Body of pancreas (tissue), 4 donors: ENCODE results near the gene PRDM15. TPM values are rescaled to one million over a fixed set of nuclear protein-coding genes. Genes with fewer than 3 reads are reported as not detected.

Experiments
- ATAC-seq: fragments of 150-250 bp; one replicate; pipeline ENCODE4 v1.9.1; 2016
- DNase-seq, 4 donors: peaks; one replicate each; pipeline ENCODE4 v3.0.0-alpha.2; 2019
- H3K27ac ChIP-seq, 4 donors: fragments of 200-600 bp; sonication (generic); 1 replicate in 3 of 4; 2 replicates in 1 of 4; pipeline versions ENCODE4 v1.5.1 to v1.6.1; 2016 to 2019; ENCODE audit warnings: mild to moderate bottlenecking in 1 of 4, mixed read lengths in 1 of 4, moderate library complexity in 1 of 4
- H3K27me3 ChIP-seq, 2 donors: fragments of 200-600 bp; sonication (generic); one replicate each; pipeline ENCODE4 v1.6.0; 2016; ENCODE audit warnings: mild to moderate bottlenecking in 1 of 2
- H3K36me3 ChIP-seq, 2 donors: fragments of 200-600 bp; sonication (generic); replicated peaks in 1 of 2; 2 replicates each; pipeline ENCODE4 v1.5.1; 2016; ENCODE audit warnings: low read depth in 2 of 2; ENCODE audit not compliant: insufficient read depth in 1 of 2
- H3K4me1 ChIP-seq: fragments of 200-600 bp; sonication (generic); one replicate; pipeline ENCODE4 v1.6.0; 2016
- H3K4me3 ChIP-seq, 2 donors: fragments of 200-600 bp; sonication (generic); 1 replicate in 1 of 2; 2 replicates in 1 of 2; pipeline ENCODE4 v1.5.1; 2016 to 2019
- H3K9me3 ChIP-seq, 3 donors: fragments of 200-600 bp; sonication (generic); 1 replicate in 2 of 3; 2 replicates in 1 of 3; pipeline ENCODE4 v1.5.1; 2016
- CTCF ChIP-seq, 7 experiments: fragments of 450-650 bp in 4 of 7; fragments of 200-600 bp in 3 of 7; sonication (generic) in 3 of 7; IDR thresholded peaks; one replicate each; pipeline ENCODE4 v1.5.1; 2016 to 2019; ENCODE audit warnings: antibody characterized with exemption in 7 of 7
- POLR2A ChIP-seq, 3 donors: fragments of 450-650 bp; IDR thresholded peaks; one replicate each; pipeline ENCODE4 v1.6.1; 2016; ENCODE audit warnings: antibody characterized with exemption in 3 of 3, mild to moderate bottlenecking in 2 of 3
- WGBS, 2 donors: methylation state at CpG; one replicate each; pipeline ENCODE4 v1.1.5; 2017; 5-methylcytosine and 5-hydroxymethylcytosine counted together
- intact Hi-C: fragments of 100-400 bp; cut with DNase I; formaldehyde crosslinking; loops from one replicate; pipeline ENCODE4 v1.15.1; 2023
- total RNA-seq, 2 donors: library from RNA; depleted of rRNA; stranded (reverse); fragments of >200 nt; gene quantifications; one replicate each; pipeline ENCODE4 v1.1.0, GENCODE V29; 2016

The PRDM15 gene
- total RNA-seq, 2 donors from 2014 or later, result 3.1 to 6.9 TPM

- 80 to 84% methylated on average over 13 to 20 of the region's 21 CpGs for WGBS, 2 donors
- ATAC-seq, result no peak
- intact Hi-C loops, result no loop called here
Measured at GRCh38 chr21:41830764-41831452, 48.2 kb downstream of the PRDM15 start.

DNA sequence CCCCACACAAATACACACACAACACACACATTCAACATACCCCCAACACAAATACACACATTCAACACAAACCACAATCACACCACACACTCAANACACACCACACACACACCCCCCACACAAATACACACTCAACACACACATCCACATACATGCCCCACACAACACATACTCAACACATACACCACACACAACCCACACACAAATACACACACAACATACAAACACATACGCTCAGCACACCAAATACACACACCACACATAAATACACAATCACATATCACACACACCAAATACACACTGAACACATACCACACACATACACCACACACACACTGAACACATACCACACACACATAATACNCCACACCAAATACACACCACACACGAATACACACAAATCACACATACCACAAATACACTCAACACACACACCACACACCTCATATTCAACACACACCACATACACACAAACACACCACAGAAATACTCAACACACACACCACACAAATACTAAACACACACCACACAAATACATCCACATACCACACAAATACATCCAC lies 48.9 kb downstream of the PRDM15 start:
- TF ChIP-seq POLR2A (IDR thresholded peaks at IDR 0.05) (no peak), CTCF (IDR thresholded peaks at IDR 0.05) (no peak)
- no peaks in the 10 kb centered on the region for H3K4me1 ChIP-seq
- WGBS, 2 donors, result 91 to 96% methylated on average over 2 of the region's 2 CpGs

More at GRCh38 chr21:41830764-41831452, 48.2 kb downstream of the PRDM15 start:
- no peak for DNase-seq
- Histone ChIP-seq H3K4me3 (no peak overlapping the region), H3K4me1 (no peaks in the 10 kb centered on the region), H3K27me3 (no peaks in the 10 kb centered on the region), H3K9me3 (no peaks in the 10 kb centered on the region), H3K36me3 (peaks cover 0 to 5% of the 10 kb centered on the region in 2 donors), H3K27ac (no peak overlapping the region)
- no peak for TF ChIP-seq POLR2A (IDR thresholded peaks at IDR 0.05)
- no peak for TF ChIP-seq CTCF (IDR thresholded peaks at IDR 0.05)

GRCh38 chr21:41828884-41829360 lies 50.2 kb downstream of the PRDM15 start:
- H3K27ac ChIP-seq, result no peak overlapping the region
- 58 to 62% methylated on average over 3 of the region's 3 CpGs for WGBS, 2 donors
- H3K4me3 ChIP-seq, result no peak overlapping the region
- H3K9me3 ChIP-seq, result no peaks in the 10 kb centered on the region
- no peak for ATAC-seq
- TF ChIP-seq CTCF (IDR thresholded peaks at IDR 0.05) (no peak), POLR2A (IDR thresholded peaks at IDR 0.05) (no peak)
- no peak for DNase-seq
- no peaks in the 10 kb centered on the region for H3K27me3 ChIP-seq
- intact Hi-C loops, result no loop called here
- no peaks in the 10 kb centered on the region for H3K4me1 ChIP-seq
- H3K36me3 ChIP-seq, result peaks cover 0 to 5% of the 10 kb centered on the region in 2 donors

More for the DNA sequence above, 48.9 kb downstream of the PRDM15 start:
- Histone ChIP-seq H3K27me3 (no peaks in the 10 kb centered on the region), H3K27ac (no peak overlapping the region), H3K36me3 (peaks cover 0 to 5% of the 10 kb centered on the region in 2 donors), H3K4me3 (no peak overlapping the region), H3K9me3 (no peaks in the 10 kb centered on the region)
- intact Hi-C loops, result no loop called here
- ATAC-seq, result no peak
- no peak for DNase-seq

DNA sequence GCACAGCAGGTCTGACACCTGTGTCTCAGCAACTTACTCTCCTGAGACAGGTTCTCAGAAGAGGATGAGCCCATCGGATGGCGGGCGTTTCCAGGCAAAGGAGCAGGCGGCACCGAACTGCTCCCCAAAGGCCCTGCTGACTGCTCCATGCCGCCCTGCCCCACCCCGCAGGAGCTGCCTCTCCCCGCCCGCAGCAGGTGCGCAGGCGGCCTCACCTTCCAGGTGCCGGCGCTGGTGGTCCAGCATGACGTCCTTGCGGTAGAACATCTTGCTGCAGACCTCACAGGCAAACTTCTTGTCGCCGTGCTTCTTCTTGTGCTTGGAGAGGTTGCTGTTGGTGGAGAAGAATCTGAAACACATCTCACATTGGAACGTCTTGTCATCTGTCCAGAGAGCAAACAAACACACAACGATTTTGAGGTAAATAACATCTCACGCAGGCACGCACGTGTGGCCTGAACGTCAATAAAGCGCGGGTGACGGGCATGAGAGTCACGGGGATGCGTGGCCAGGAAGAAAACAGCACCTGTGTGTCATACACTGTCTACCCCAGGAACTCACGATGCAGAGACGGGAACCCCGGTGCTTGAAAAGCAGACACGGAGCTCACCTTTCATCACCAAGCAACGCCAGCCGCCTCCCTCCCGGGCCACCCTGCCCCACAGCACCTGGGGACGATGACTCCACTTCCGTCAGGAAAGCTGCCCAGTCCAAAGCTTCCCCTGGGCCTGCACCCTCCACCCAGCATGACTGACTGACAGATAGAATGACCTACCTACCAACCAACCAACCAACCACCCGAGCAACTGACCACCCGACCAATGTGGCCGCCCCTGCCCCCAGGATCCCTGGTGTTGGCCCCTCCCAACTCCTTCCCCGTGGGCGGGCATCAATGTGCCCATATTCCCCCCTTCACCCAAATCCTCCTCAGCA lies 50.9 kb downstream of the PRDM15 start:
- Histone ChIP-seq H3K4me1 (no peaks in the 10 kb centered on the region), H3K27ac (no peak overlapping the region), H3K36me3 (peaks cover 0 to 5% of the 10 kb centered on the region in 2 donors), H3K4me3 (no peak overlapping the region), H3K9me3 (no peaks in the 10 kb centered on the region), H3K27me3 (no peaks in the 10 kb centered on the region)
- no peak for DNase-seq
- TF ChIP-seq POLR2A (IDR thresholded peaks at IDR 0.05) (no peak), CTCF (IDR thresholded peaks at IDR 0.05) (no peak)
- intact Hi-C loops, result no loop called here
- ATAC-seq, result no peak
- 84 to 85% methylated on average over 33 to 38 of the region's 42 CpGs for WGBS, 2 donors
